Mucosa of rectum (tissue), 2 donors: ENCODE data around the gene PCDHGB4.

Experiments used
- H3K27ac ChIP-seq, 2 donors: one replicate each; pipeline ENCODE4 v1.7.0; 2013; ENCODE audit warnings: inconsistent platforms in 2 of 2, low read depth in 2 of 2, low read length in 2 of 2
- H3K27me3 ChIP-seq, 2 donors: one replicate each; pipeline ENCODE4 v1.7.0; 2013; ENCODE audit warnings: low read length in 2 of 2; ENCODE audit not compliant: control insufficient read depth in 2 of 2, insufficient read depth in 2 of 2
- H3K36me3 ChIP-seq, 2 donors: one replicate each; pipeline ENCODE4 v1.7.0; 2013; ENCODE audit warnings: low read length in 2 of 2; ENCODE audit not compliant: control insufficient read depth in 2 of 2, insufficient read depth in 2 of 2
- H3K4me1 ChIP-seq, 2 donors: one replicate each; pipeline ENCODE4 v1.7.0; 2013; ENCODE audit warnings: low read length in 2 of 2, mild to moderate bottlenecking in 1 of 2; ENCODE audit not compliant: control insufficient read depth in 2 of 2, insufficient read depth in 2 of 2
- H3K4me3 ChIP-seq, 2 donors: one replicate each; pipeline ENCODE4 v1.7.0; 2013; ENCODE audit warnings: low read length in 2 of 2
- H3K9ac ChIP-seq, 2 donors: one replicate each; pipeline ENCODE4 v1.7.0; 2013; ENCODE audit warnings: low read length in 2 of 2, low read depth in 1 of 2, mild to moderate bottlenecking in 1 of 2
- H3K9me3 ChIP-seq, 2 donors: one replicate each; pipeline ENCODE4 v1.7.0; 2013; ENCODE audit warnings: low read length in 2 of 2; ENCODE audit not compliant: control insufficient read depth in 2 of 2
- donor health status: healthy.
- donor health status: Normal muscosa, but diverticular disease.

The PCDHGB4 gene

GRCh38 chr5:141351591-141351990 lies 35.9 kb upstream of the PCDHGB4 start:
- no peaks in the 10 kb centered on the region for H3K27me3 ChIP-seq
- H3K27ac ChIP-seq = no peak overlapping the region
- no peaks in the 10 kb centered on the region for H3K4me1 ChIP-seq
- H3K9ac ChIP-seq = no peak overlapping the region
- H3K4me3 ChIP-seq = no peak overlapping the region
- peaks cover 3 to 22% of the 10 kb centered on the region in 2 donors for H3K9me3 ChIP-seq
- H3K36me3 ChIP-seq = no peaks in the 10 kb centered on the region

GRCh38 chr5:141354900-141355469 lies 32.5 kb upstream of the PCDHGB4 start, which contains the start of gene PCDHGA4:
TSS of gene PCDHGA4 (plus strand) at chr5:141355021. CDS start at chr5:141355108, 87 bp downstream.
- Histone ChIP-seq H3K4me1 (no peaks in the 10 kb centered on the region), H3K27ac (no peak within 1 kb of the TSS), H3K36me3 (no peaks in the 10 kb centered on the region), H3K9me3 (peaks cover 3 to 22% of the 10 kb centered on the region in 2 donors), H3K4me3 (peak within 1 kb of the TSS in 1 of 2 donors; percentile 8), H3K27me3 (no peaks in the 10 kb centered on the region), H3K9ac (no peak within 1 kb of the TSS)

GRCh38 chr5:141355641-141356040 lies 31.9 kb upstream of the PCDHGB4 start:
- Histone ChIP-seq H3K9ac (no peak overlapping the region), H3K4me3 (no peak overlapping the region), H3K27me3 (no peaks in the 10 kb centered on the region), H3K27ac (no peak overlapping the region), H3K4me1 (no peaks in the 10 kb centered on the region), H3K9me3 (peaks cover 3 to 23% of the 10 kb centered on the region in 2 donors), H3K36me3 (no peaks in the 10 kb centered on the region)

GRCh38 chr5:141356133-141356532 lies 31.4 kb upstream of the PCDHGB4 start:
- H3K27me3 ChIP-seq = no peaks in the 10 kb centered on the region

GRCh38 chr5:141356950-141357349 lies 30.5 kb upstream of the PCDHGB4 start:
- Histone ChIP-seq H3K27me3 (no peaks in the 10 kb centered on the region), H3K4me3 (no peak overlapping the region), H3K9me3 (peaks cover 3 to 25% of the 10 kb centered on the region in 2 donors), H3K27ac (no peak overlapping the region), H3K9ac (no peak overlapping the region), H3K4me1 (no peaks in the 10 kb centered on the region), H3K36me3 (no peaks in the 10 kb centered on the region)

More at GRCh38 chr5:141356133-141356532, 31.4 kb upstream of the PCDHGB4 start:
- no peak overlapping the region for H3K27ac ChIP-seq
- no peaks in the 10 kb centered on the region for H3K36me3 ChIP-seq
- H3K4me3 ChIP-seq = no peak overlapping the region
- peaks cover 3 to 23% of the 10 kb centered on the region in 2 donors for H3K9me3 ChIP-seq
- no peaks in the 10 kb centered on the region for H3K4me1 ChIP-seq
- no peak overlapping the region for H3K9ac ChIP-seq

GRCh38 chr5:141359790-141360426 lies 27.6 kb upstream of the PCDHGB4 start, which contains the start of gene PCDHGB2:
TSS of gene PCDHGB2 (plus strand) at chr5:141359994. CDS start at chr5:141360136, 142 bp downstream.
- Histone ChIP-seq H3K9ac (no peak within 1 kb of the TSS), H3K27ac (no peak within 1 kb of the TSS), H3K36me3 (no peaks in the 10 kb centered on the region), H3K4me1 (no peaks in the 10 kb centered on the region), H3K27me3 (no peaks in the 10 kb centered on the region), H3K4me3 (peak within 1 kb of the TSS; percentile 34 to 69), H3K9me3 (peaks cover 17 to 29% of the 10 kb centered on the region in 2 donors)

- Histone ChIP-seq H3K4me3 (no peak overlapping the region), H3K4me1 (no peaks in the 10 kb centered on the region), H3K9ac (no peak overlapping the region), H3K27ac (no peak overlapping the region), H3K27me3 (peaks cover 0 to 6% of the 10 kb centered on the region in 2 donors), H3K36me3 (no peaks in the 10 kb centered on the region), H3K9me3 (peaks cover 22 to 31% of the 10 kb centered on the region in 2 donors)
Measured at GRCh38 chr5:141360685-141361084, 26.8 kb upstream of the PCDHGB4 start.

- H3K27me3 ChIP-seq = peaks cover 0 to 6% of the 10 kb centered on the region in 2 donors
- no peak overlapping the region for H3K27ac ChIP-seq
- no peaks in the 10 kb centered on the region for H3K36me3 ChIP-seq
- peaks cover 25 to 41% of the 10 kb centered on the region in 2 donors for H3K9me3 ChIP-seq
- H3K4me3 ChIP-seq = no peak overlapping the region
- H3K9ac ChIP-seq = no peak overlapping the region
- H3K4me1 ChIP-seq = no peaks in the 10 kb centered on the region
Measured at GRCh38 chr5:141362719-141363118, 24.8 kb upstream of the PCDHGB4 start.

- peaks cover 25 to 41% of the 10 kb centered on the region in 2 donors for H3K9me3 ChIP-seq
- H3K36me3 ChIP-seq = no peaks in the 10 kb centered on the region
- no peaks in the 10 kb centered on the region for H3K4me1 ChIP-seq
- H3K4me3 ChIP-seq = no peak within 1 kb of the TSS
- no peak within 1 kb of the TSS for H3K9ac ChIP-seq
- no peak within 1 kb of the TSS for H3K27ac ChIP-seq
- H3K27me3 ChIP-seq = peaks cover 0 to 6% of the 10 kb centered on the region in 2 donors
Measured at GRCh38 chr5:141363952-141364660, 23.4 kb upstream of the PCDHGB4 start, which contains the start of gene PCDHGA5. TSS of gene PCDHGA5 (plus strand) at chr5:141364162. CDS start at chr5:141364331, 169 bp downstream.
